Measurements from ENCODE around the gene FAM50B. TPM values are rescaled to one million over a fixed set of nuclear protein-coding genes. Genes with fewer than 3 reads are reported as not detected.

The FAM50B gene
- total and polyA plus RNA-seq, 2 of the 13 experiments (the other 11 are each of a cell fraction or from before 2014, with no cell fraction given): 0.05 TPM; not detected in 1

DNA sequence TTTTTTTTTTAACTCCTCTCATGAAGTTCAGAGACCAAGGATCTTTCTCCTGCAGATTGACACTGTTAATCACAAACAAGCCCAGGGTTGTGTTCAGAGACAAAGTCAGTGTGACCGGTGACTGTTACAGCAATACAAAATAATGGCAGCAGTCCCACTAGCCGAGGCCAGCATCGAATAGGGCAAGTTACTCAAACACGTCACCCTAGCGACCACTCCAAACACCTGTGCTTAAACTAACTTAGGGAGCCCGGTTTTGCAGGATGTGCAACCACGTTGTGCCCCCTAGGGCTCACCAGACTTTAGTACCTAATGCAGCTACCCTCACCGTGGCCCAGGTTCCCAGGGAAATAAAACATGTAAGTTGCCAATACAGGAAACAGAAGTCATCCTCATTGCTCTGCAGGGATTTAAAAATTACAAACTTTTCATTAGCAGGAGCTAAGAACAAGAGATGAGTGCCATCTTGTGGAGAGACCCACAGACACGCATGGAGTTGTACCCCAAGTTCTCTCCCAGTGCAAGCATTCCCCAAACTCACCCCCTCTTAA, 38.1 kb downstream of the FAM50B start (continued):
- TF ChIP-seq, protein P1, sequence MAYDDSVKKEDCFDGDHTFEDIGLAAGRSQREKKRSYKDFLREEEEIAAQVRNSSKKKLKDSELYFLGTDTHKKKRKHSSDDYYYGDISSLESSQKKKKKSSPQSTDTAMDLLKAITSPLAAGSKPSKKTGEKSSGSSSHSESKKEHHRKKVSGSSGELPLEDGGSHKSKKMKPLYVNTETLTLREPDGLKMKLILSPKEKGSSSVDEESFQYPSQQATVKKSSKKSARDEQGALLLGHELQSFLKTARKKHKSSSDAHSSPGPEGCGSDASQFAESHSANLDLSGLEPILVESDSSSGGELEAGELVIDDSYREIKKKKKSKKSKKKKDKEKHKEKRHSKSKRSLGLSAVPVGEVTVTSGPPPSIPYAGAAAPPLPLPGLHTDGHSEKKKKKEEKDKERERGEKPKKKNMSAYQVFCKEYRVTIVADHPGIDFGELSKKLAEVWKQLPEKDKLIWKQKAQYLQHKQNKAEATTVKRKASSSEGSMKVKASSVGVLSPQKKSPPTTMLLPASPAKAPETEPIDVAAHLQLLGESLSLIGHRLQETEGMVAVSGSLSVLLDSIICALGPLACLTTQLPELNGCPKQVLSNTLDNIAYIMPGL (CRISPR knock-in tag; IDR thresholded peaks at IDR 0.05; ENCODE audit: borderline replicate concordance in 1 of 2, low read depth in 1 of 2): peak in 1 of 2 experiments; percentile 30; a peak in 1 of 4 replicates
- TF ChIP-seq NR2F6 (IDR thresholded peaks at IDR 0.05): no peak
- TF ChIP-seq NR2F6 (CRISPR knock-in tag; IDR thresholded peaks at IDR 0.05): 0 out of 2 replicates have a peak, but pooled peaks have one; percentile 7
- TF ChIP-seq GATAD2A (CRISPR knock-in tag; IDR thresholded peaks at IDR 0.05): 0 out of 2 replicates have a peak, but pooled peaks have one; percentile 12
- TF ChIP-seq ZNF501 (CRISPR knock-in tag; IDR thresholded peaks at IDR 0.05): 0 out of 2 replicates have a peak, but pooled peaks have one; percentile 19
- TF ChIP-seq ZNF547 (CRISPR knock-in tag; IDR thresholded peaks at IDR 0.05): 0 out of 2 replicates have a peak, but pooled peaks have one; percentile 42
- 0 out of 2 replicates have a peak, but pooled peaks have one; percentile 52 for TF ChIP-seq ZNF598 (CRISPR knock-in tag; IDR thresholded peaks at IDR 0.05; ENCODE audit: borderline replicate concordance)
- peak; percentile 50 for TF ChIP-seq HNF4A (CRISPR knock-in tag; IDR thresholded peaks at IDR 0.05)
- TF ChIP-seq, protein P2, sequence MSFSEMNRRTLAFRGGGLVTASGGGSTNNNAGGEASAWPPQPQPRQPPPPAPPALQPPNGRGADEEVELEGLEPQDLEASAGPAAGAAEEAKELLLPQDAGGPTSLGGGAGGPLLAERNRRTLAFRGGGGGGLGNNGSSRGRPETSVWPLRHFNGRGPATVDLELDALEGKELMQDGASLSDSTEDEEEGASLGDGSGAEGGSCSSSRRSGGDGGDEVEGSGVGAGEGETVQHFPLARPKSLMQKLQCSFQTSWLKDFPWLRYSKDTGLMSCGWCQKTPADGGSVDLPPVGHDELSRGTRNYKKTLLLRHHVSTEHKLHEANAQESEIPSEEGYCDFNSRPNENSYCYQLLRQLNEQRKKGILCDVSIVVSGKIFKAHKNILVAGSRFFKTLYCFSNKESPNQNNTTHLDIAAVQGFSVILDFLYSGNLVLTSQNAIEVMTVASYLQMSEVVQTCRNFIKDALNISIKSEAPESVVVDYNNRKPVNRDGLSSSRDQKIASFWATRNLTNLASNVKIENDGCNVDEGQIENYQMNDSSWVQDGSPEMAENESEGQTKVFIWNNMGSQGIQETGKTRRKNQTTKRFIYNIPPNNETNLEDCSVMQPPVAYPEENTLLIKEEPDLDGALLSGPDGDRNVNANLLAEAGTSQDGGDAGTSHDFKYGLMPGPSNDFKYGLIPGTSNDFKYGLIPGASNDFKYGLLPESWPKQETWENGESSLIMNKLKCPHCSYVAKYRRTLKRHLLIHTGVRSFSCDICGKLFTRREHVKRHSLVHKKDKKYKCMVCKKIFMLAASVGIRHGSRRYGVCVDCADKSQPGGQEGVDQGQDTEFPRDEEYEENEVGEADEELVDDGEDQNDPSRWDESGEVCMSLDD (CRISPR knock-in tag; IDR thresholded peaks at IDR 0.05; ENCODE audit: borderline replicate concordance): 0 out of 2 replicates have a peak, but pooled peaks have one; percentile 64
- TF ChIP-seq, protein P3, sequence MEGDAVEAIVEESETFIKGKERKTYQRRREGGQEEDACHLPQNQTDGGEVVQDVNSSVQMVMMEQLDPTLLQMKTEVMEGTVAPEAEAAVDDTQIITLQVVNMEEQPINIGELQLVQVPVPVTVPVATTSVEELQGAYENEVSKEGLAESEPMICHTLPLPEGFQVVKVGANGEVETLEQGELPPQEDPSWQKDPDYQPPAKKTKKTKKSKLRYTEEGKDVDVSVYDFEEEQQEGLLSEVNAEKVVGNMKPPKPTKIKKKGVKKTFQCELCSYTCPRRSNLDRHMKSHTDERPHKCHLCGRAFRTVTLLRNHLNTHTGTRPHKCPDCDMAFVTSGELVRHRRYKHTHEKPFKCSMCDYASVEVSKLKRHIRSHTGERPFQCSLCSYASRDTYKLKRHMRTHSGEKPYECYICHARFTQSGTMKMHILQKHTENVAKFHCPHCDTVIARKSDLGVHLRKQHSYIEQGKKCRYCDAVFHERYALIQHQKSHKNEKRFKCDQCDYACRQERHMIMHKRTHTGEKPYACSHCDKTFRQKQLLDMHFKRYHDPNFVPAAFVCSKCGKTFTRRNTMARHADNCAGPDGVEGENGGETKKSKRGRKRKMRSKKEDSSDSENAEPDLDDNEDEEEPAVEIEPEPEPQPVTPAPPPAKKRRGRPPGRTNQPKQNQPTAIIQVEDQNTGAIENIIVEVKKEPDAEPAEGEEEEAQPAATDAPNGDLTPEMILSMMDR (CRISPR knock-in tag; IDR thresholded peaks at IDR 0.05): peak; percentile 79
- 0 out of 2 replicates have a peak, but pooled peaks have one; percentile 80 for TF ChIP-seq ZNF775 (CRISPR knock-in tag; IDR thresholded peaks at IDR 0.05; ENCODE audit: borderline replicate concordance)
- TF ChIP-seq ZNF615 (CRISPR knock-in tag; IDR thresholded peaks at IDR 0.05; ENCODE audit: borderline replicate concordance): 0 out of 2 replicates have a peak, but pooled peaks have one; percentile 21
- 0 out of 2 replicates have a peak, but pooled peaks have one; percentile 39 for TF ChIP-seq ZNF558 (CRISPR knock-in tag; IDR thresholded peaks at IDR 0.05; ENCODE audit: borderline replicate concordance)
- TF ChIP-seq, protein P4, sequence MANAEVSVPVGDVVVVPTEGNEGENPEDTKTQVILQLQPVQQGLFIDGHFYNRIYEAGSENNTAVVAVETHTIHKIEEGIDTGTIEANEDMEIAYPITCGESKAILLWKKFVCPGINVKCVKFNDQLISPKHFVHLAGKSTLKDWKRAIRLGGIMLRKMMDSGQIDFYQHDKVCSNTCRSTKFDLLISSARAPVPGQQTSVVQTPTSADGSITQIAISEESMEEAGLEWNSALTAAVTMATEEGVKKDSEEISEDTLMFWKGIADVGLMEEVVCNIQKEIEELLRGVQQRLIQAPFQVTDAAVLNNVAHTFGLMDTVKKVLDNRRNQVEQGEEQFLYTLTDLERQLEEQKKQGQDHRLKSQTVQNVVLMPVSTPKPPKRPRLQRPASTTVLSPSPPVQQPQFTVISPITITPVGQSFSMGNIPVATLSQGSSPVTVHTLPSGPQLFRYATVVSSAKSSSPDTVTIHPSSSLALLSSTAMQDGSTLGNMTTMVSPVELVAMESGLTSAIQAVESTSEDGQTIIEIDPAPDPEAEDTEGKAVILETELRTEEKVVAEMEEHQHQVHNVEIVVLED (CRISPR knock-in tag; IDR thresholded peaks at IDR 0.05; ENCODE audit: borderline replicate concordance): 0 out of 2 replicates have a peak, but pooled peaks have one; percentile 21
- 0 out of 2 replicates have a peak, but pooled peaks have one; percentile 6 for TF ChIP-seq MED1 (CRISPR knock-in tag; IDR thresholded peaks at IDR 0.05)

Data from HepG2 (cell line).